Measurements from ENCODE around the gene CTSE.

GRCh38 chr1:206059355-206059915 lies 35.7 kb upstream of the CTSE start:
- TF ChIP-seq, protein P1, sequence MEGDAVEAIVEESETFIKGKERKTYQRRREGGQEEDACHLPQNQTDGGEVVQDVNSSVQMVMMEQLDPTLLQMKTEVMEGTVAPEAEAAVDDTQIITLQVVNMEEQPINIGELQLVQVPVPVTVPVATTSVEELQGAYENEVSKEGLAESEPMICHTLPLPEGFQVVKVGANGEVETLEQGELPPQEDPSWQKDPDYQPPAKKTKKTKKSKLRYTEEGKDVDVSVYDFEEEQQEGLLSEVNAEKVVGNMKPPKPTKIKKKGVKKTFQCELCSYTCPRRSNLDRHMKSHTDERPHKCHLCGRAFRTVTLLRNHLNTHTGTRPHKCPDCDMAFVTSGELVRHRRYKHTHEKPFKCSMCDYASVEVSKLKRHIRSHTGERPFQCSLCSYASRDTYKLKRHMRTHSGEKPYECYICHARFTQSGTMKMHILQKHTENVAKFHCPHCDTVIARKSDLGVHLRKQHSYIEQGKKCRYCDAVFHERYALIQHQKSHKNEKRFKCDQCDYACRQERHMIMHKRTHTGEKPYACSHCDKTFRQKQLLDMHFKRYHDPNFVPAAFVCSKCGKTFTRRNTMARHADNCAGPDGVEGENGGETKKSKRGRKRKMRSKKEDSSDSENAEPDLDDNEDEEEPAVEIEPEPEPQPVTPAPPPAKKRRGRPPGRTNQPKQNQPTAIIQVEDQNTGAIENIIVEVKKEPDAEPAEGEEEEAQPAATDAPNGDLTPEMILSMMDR (IDR thresholded peaks at IDR 0.05) = no peak
- TF ChIP-seq POLR2A (IDR thresholded peaks at IDR 0.05) (no peak), EP300 (IDR thresholded peaks at IDR 0.05) (no peak)

All from ovary (tissue), 3 donors.